ENCODE data around the gene WSB1. TPM values are rescaled to one million over a fixed set of nuclear protein-coding genes. Genes with fewer than 3 reads are reported as not detected.
A peak's percentile ranks its signal among the peaks of the same experiment; 100 is the strongest.
"Not testable (repeated sequence)": the region's sequence is repeated elsewhere in the genome, so short reads cannot be mapped to it uniquely, and the experiment has no call there.

Gene WSB1
- total RNA-seq, 1 experiment from 2014 or later: 66.7 TPM

GRCh38 chr17:27318228-27318627, 24.3 kb downstream of the WSB1 start:
- H3K27me3 ChIP-seq (ENCODE audit: control insufficient read depth, insufficient read depth, low read length): no peaks in the 10 kb centered on the region
- no peak for DNase-seq

DNA sequence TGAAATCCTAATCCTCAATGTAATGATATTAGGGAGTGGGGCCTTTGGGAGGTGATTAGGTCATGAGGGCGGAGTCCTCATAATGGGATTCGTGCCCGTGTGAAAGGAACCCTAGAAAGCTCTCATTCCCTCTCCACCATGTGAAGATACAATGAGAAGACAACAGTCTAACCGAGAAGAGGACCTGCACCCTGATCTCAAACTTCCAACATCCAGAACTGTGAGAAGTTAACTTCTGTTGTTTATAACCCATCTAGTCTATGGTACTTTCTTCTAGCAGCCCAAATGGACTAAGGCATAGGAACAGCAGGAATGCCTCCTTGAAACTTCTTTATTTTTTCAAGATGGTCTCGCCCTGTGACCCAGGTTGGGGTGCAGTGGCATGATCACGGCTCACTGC, 24.7 kb downstream of the WSB1 start:
- Histone ChIP-seq H3K27me3 (ENCODE audit: control insufficient read depth, insufficient read depth, low read length) (no peaks in the 10 kb centered on the region), H3K4me3 (ENCODE audit: insufficient read depth, low read depth, low read length) (no peak overlapping the region), H3K36me3 (replicated peaks; ENCODE audit: control insufficient read depth, insufficient read depth, low read length) (peaks cover 16% of the 10 kb centered on the region)
- DNase-seq: no peak

More at GRCh38 chr17:27318228-27318627, 24.3 kb downstream of the WSB1 start:
- Histone ChIP-seq H3K36me3 (replicated peaks; ENCODE audit: control insufficient read depth, insufficient read depth, low read length) (peaks cover 20% of the 10 kb centered on the region), H3K4me3 (ENCODE audit: insufficient read depth, low read depth, low read length) (no peak overlapping the region)

GRCh38 chr17:27319541-27320221, 25.8 kb downstream of the WSB1 start:
- Histone ChIP-seq H3K36me3 (replicated peaks; ENCODE audit: control insufficient read depth, insufficient read depth, low read length) (peaks cover 15% of the 10 kb centered on the region), H3K4me3 (ENCODE audit: insufficient read depth, low read depth, low read length) (no peak overlapping the region), H3K27me3 (ENCODE audit: control insufficient read depth, insufficient read depth, low read length) (no peaks in the 10 kb centered on the region)
- no peak for DNase-seq

- peaks cover 10% of the 10 kb centered on the region for H3K36me3 ChIP-seq (replicated peaks; ENCODE audit: control insufficient read depth, insufficient read depth, low read length)
- no peaks in the 10 kb centered on the region for H3K27me3 ChIP-seq (ENCODE audit: control insufficient read depth, insufficient read depth, low read length)
- H3K4me3 ChIP-seq (ENCODE audit: insufficient read depth, low read depth, low read length): no peak overlapping the region
- DNase-seq: no peak
Measured at GRCh38 chr17:27320222-27320560, 26.3 kb downstream of the WSB1 start.

DNA sequence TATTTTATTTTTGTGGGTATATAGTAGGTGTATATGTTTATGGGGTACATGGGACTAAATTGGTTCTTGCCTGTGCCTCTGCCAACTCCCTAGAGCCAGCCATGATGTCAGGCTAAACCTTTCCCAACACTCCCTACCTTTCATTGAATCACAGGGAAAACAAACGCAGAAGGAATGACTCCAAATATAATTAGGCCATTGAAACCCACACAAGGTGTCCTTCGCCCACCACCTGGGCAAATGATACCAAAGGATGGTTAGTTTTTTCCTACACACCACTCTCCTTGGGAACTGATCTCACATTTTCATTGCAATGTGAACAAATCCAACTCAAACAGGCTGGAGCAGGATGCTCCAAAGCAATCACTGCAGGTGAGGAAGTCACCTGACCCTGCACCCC, 27.5 kb downstream of the WSB1 start:
- no peak overlapping the region for H3K4me3 ChIP-seq (ENCODE audit: insufficient read depth, low read depth, low read length)
- no peak for DNase-seq
- no peaks in the 10 kb centered on the region for H3K27me3 ChIP-seq (ENCODE audit: control insufficient read depth, insufficient read depth, low read length)
- H3K36me3 ChIP-seq (replicated peaks; ENCODE audit: control insufficient read depth, insufficient read depth, low read length): no peaks in the 10 kb centered on the region; the same call in 1 of the 2 replicates

DNA sequence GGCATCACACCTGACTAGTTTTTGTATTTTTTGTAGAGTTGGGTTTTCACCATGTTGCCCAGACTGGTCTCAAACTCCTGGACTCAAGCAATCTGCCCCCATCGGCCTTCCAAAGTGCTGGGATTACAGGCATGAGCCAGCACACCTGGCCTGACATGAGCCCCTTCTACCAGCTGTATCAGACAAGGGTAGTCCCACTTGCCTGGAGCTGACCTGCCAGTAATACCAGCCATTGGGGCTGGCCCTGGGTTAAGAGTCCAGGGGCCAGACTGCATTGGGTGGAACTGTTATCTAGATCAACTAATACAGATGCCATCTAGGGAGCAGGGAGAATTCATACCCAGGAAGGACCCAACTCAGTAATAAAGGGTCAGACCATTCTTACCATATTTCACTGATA, 28.1 kb downstream of the WSB1 start:
- no peak for DNase-seq
- no peaks in the 10 kb centered on the region; the same call in 1 of the 2 replicates for H3K36me3 ChIP-seq (replicated peaks; ENCODE audit: control insufficient read depth, insufficient read depth, low read length)
- no peak overlapping the region for H3K4me3 ChIP-seq (ENCODE audit: insufficient read depth, low read depth, low read length)
- no peaks in the 10 kb centered on the region for H3K27me3 ChIP-seq (ENCODE audit: control insufficient read depth, insufficient read depth, low read length)

GRCh38 chr17:27322690-27323508, 29.0 kb downstream of the WSB1 start:
- Histone ChIP-seq H3K36me3 (replicated peaks; ENCODE audit: control insufficient read depth, insufficient read depth, low read length) (no peaks in the 10 kb centered on the region; the same call in 1 of the 2 replicates), H3K27me3 (ENCODE audit: control insufficient read depth, insufficient read depth, low read length) (no peaks in the 10 kb centered on the region), H3K4me3 (ENCODE audit: insufficient read depth, low read depth, low read length) (no peak overlapping the region)
- no peak for DNase-seq

- H3K4me3 ChIP-seq (ENCODE audit: insufficient read depth, low read depth, low read length): no peak overlapping the region
- peak; percentile 42 for DNase-seq
- H3K27me3 ChIP-seq (ENCODE audit: control insufficient read depth, insufficient read depth, low read length): no peaks in the 10 kb centered on the region
- no peaks in the 10 kb centered on the region; the same call in 1 of the 2 replicates for H3K36me3 ChIP-seq (replicated peaks; ENCODE audit: control insufficient read depth, insufficient read depth, low read length)
Measured at GRCh38 chr17:27323538-27324215, 29.8 kb downstream of the WSB1 start.

GRCh38 chr17:27324771-27325339, 30.9 kb downstream of the WSB1 start:
- H3K36me3 ChIP-seq (replicated peaks; ENCODE audit: control insufficient read depth, insufficient read depth, low read length): no peaks in the 10 kb centered on the region
- no peaks in the 10 kb centered on the region for H3K27me3 ChIP-seq (ENCODE audit: control insufficient read depth, insufficient read depth, low read length)
- DNase-seq: no peak
- no peak overlapping the region for H3K4me3 ChIP-seq (ENCODE audit: insufficient read depth, low read depth, low read length)

DNA sequence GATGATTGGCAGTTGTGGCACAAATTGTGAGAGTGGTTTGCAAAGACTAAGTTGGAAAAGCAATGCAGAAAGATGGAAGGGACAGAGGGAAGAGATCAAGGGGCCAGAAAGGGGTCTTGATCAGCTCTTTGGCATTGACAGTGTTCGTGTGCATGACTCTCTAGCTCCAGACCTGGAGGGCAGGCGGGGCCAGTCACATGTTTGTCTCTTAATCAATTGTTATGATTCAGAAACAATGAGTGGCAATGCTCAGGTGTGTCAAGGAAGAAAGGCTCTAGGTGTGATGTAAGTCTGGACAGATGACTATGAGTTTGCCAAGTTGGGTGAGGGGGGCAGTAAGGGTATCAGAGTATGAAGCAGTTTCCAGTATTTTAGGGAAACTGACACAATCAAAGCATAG, 32.1 kb downstream of the WSB1 start:
- Histone ChIP-seq H3K27me3 (ENCODE audit: control insufficient read depth, insufficient read depth, low read length) (no peaks in the 10 kb centered on the region), H3K4me3 (ENCODE audit: insufficient read depth, low read depth, low read length) (no peak overlapping the region), H3K36me3 (replicated peaks; ENCODE audit: control insufficient read depth, insufficient read depth, low read length) (no peaks in the 10 kb centered on the region)
- DNase-seq: no peak

DNA sequence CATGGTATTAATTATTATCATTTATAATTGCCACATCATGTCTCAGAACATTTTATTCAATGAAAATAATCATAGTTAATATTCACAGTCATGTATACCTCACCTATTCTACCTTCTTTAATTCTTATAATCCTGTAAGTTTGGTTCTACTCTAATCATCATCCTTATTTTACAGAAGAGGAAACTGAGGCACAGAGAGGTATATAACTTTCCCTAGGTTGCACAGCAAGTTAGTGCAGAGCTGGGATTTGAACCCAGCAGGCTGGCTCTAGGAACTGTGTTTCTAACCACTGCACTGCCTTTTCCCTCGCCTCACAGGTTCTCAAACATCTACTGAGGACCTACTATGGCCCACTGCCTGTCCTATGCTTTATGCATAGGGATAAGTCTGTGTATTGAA, 32.7 kb downstream of the WSB1 start:
- no peaks in the 10 kb centered on the region for H3K36me3 ChIP-seq (replicated peaks; ENCODE audit: control insufficient read depth, insufficient read depth, low read length)
- DNase-seq: no peak
- H3K27me3 ChIP-seq (ENCODE audit: control insufficient read depth, insufficient read depth, low read length): no peaks in the 10 kb centered on the region
- no peak overlapping the region for H3K4me3 ChIP-seq (ENCODE audit: insufficient read depth, low read depth, low read length)

DNA sequence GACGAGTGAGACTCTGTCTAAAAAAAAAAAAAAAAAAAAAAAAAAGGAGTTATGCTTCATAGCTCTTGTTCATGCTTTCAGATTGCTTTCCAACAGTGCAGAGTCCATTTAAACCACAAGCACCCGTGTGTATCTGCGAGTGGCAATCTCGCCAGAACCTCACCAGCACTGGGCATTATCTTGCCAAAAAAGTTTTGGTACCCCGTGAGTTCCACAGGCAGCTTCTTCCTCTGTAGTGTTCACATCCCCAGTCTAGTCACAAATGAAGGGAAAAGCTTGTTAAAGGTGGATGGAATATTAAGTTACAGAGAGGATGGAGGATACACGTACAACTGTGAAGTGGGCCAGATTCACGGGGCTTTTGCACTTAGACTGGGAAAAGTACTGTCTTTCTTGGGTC, 33.5 kb downstream of the WSB1 start:
- H3K36me3 ChIP-seq (replicated peaks; ENCODE audit: control insufficient read depth, insufficient read depth, low read length): no peaks in the 10 kb centered on the region
- no peaks in the 10 kb centered on the region for H3K27me3 ChIP-seq (ENCODE audit: control insufficient read depth, insufficient read depth, low read length)
- DNase-seq: no peak
- H3K4me3 ChIP-seq (ENCODE audit: insufficient read depth, low read depth, low read length): no peak overlapping the region

GRCh38 chr17:27327871-27328270, 34.0 kb downstream of the WSB1 start:
- no peak for DNase-seq
- Histone ChIP-seq H3K4me3 (ENCODE audit: insufficient read depth, low read depth, low read length) (no peak overlapping the region), H3K27me3 (ENCODE audit: control insufficient read depth, insufficient read depth, low read length) (no peaks in the 10 kb centered on the region), H3K36me3 (replicated peaks; ENCODE audit: control insufficient read depth, insufficient read depth, low read length) (no peaks in the 10 kb centered on the region)

DNA sequence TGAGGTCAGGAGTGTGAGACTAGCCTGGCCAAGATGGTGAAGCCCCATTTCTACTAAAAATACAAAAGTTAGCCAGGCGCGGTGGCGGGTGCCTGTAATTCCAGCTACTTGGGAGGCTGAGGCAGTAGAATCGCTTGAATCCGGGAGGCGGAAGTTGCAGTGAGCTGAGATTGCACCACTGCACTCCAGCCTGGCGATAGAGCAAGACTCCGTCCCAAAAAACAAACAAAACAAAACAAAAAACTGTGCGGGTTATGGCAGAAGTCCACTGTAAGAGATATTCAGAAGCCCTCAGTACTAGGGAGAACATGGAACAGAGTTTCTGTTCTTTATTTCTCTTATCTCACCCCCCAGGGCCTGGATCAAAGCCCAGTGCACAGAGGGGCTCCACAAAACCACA, 34.8 kb downstream of the WSB1 start:
- not testable (repeated sequence) for H3K4me3 ChIP-seq (ENCODE audit: insufficient read depth, low read depth, low read length); H3K27me3 ChIP-seq (ENCODE audit: control insufficient read depth, insufficient read depth, low read length); H3K36me3 ChIP-seq (replicated peaks; ENCODE audit: control insufficient read depth, insufficient read depth, low read length); DNase-seq

Data from H7 (cell line).